ENCODE results near the gene MXRA8.

GRCh38 chr1:1340185-1340584 is 18.2 kb downstream of the MXRA8 start:
- TF ChIP-seq CTCF (IDR thresholded peaks at IDR 0.05) (no peak), POLR2A (IDR thresholded peaks at IDR 0.05) (no peak)
